Stomach smooth muscle (tissue), 2 donors: ENCODE results near the gene ATP6V1C2.

Source experiments
- H3K27ac ChIP-seq: one replicate; pipeline ENCODE4 v1.7.0; 2013; ENCODE audit warnings: mild to moderate bottlenecking, low read length, inconsistent platforms
- H3K27me3 ChIP-seq, 2 donors: one replicate each; pipeline ENCODE4 v1.7.0; 2013; ENCODE audit warnings: low read length in 2 of 2; ENCODE audit not compliant: insufficient read depth in 2 of 2, control insufficient read depth in 1 of 2
- H3K36me3 ChIP-seq, 2 donors: one replicate each; pipeline ENCODE4 v1.7.0; 2013; ENCODE audit warnings: low read length in 2 of 2; ENCODE audit not compliant: control insufficient read depth in 2 of 2, insufficient read depth in 2 of 2
- H3K4me1 ChIP-seq: one replicate; pipeline ENCODE4 v1.7.0; 2013; ENCODE audit warnings: low read length; ENCODE audit not compliant: control insufficient read depth, insufficient read depth
- H3K4me3 ChIP-seq, 2 donors: one replicate each; pipeline ENCODE4 v1.7.0; 2013; ENCODE audit warnings: low read length in 2 of 2
- H3K9ac ChIP-seq, 2 donors: one replicate each; pipeline ENCODE4 v1.7.0; 2013; ENCODE audit warnings: low read length in 2 of 2, mild to moderate bottlenecking in 1 of 2
- H3K9me3 ChIP-seq, 2 donors: one replicate each; pipeline ENCODE4 v1.7.0; 2013; ENCODE audit warnings: low read length in 2 of 2; ENCODE audit not compliant: control insufficient read depth in 2 of 2
- donor health status: healthy.
- donor health status: Pancreatic carcinoma.

Gene ATP6V1C2

DNA sequence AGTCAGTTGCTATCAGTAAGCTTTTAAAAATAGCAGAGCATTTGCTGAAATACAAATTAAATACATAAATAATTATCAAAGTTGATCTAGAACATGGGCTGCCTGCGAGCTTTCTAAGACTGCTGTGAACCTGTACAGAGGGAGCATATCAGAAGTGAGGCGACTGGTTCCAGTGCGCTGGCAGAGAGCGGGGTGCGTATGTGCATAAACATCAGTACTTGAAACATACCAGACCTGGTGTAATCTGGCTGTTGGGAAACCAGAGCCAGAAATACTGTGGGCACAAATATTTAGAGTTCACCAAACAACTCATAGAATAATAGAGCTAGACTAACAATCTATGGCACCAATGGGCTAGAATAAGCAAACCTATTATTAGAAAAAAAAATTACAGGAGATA lies 63.8 kb downstream of the ATP6V1C2 start:
- H3K27ac ChIP-seq = peak overlapping the region; percentile 56
- no peak overlapping the region for H3K4me3 ChIP-seq
- no peaks in the 10 kb centered on the region for H3K27me3 ChIP-seq
- H3K4me1 ChIP-seq = peaks cover 7% of the 10 kb centered on the region
- H3K9ac ChIP-seq = no peak overlapping the region
- H3K9me3 ChIP-seq = no peaks in the 10 kb centered on the region
- H3K36me3 ChIP-seq = peaks cover 43 to 48% of the 10 kb centered on the region in 2 donors

DNA sequence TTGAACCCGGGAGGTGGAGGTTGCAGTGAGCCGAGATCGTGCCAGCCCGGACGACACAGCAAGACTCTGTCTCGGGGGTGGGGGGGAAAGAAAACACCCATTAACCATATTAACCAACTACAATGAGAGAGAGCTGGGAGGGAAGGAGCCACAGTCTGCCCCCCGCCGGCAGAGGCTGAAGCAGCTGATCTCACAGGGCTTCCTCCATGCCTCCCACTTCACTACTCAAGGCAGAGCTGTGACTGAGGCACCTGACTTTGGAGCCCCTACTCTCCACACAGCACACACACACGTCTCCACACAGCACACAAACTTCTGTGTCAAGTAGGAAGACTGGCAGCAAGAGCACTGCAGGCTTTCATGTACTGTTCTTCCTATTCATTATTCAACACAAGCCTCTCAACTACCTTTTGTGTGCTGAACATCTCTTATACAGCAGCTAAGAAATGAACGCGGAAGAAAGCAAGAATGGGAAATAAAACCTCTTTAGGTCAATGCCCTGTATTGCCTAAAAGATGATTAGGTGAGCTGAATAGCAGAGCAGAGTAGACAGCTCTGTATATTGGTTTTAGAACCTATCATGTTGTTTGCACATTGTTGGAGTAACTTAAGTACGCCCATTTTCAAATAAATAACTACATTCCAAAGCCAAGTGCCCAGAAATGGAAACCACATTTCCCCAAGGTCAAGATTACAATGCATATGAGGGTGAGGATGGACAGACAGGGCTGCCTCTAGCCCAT lies 65.0 kb downstream of the ATP6V1C2 start:
- no peak overlapping the region for H3K27ac ChIP-seq
- no peak overlapping the region for H3K9ac ChIP-seq
- H3K4me1 ChIP-seq = peaks cover 7% of the 10 kb centered on the region
- H3K4me3 ChIP-seq = no peak overlapping the region
- no peaks in the 10 kb centered on the region for H3K27me3 ChIP-seq
- peaks cover 49 to 50% of the 10 kb centered on the region in 2 donors for H3K36me3 ChIP-seq
- H3K9me3 ChIP-seq = no peaks in the 10 kb centered on the region

- Histone ChIP-seq H3K4me1 (peaks cover 7% of the 10 kb centered on the region), H3K9ac (no peak overlapping the region), H3K27ac (no peak overlapping the region), H3K9me3 (no peaks in the 10 kb centered on the region), H3K36me3 (peaks cover 49 to 59% of the 10 kb centered on the region in 2 donors), H3K4me3 (no peak overlapping the region), H3K27me3 (no peaks in the 10 kb centered on the region)
Measured at GRCh38 chr2:10787176-10787968, 65.9 kb downstream of the ATP6V1C2 start.

DNA sequence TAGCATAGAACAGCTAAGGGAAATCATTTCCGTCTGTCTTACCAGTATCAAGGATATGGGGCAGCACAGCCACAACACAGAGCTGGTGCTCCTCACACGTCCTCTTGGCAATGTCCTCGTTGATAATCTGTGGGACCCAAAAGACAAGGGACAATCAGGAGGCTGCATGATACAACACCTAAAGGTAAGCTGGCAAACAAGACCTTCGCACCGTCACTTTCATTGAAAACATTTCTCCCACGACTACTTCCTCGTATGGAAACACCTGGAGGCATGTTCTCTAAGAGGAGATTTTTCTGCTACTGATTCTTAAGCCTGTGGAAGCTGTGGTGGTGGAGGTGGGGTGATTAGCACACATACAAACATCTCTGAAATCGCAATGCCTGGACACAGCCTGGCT lies 67.4 kb downstream of the ATP6V1C2 start:
- no peak overlapping the region for H3K27ac ChIP-seq
- no peaks in the 10 kb centered on the region for H3K9me3 ChIP-seq
- H3K4me3 ChIP-seq = no peak overlapping the region
- peaks cover 7% of the 10 kb centered on the region for H3K4me1 ChIP-seq
- no peak overlapping the region for H3K9ac ChIP-seq
- peaks cover 53 to 65% of the 10 kb centered on the region in 2 donors for H3K36me3 ChIP-seq
- no peaks in the 10 kb centered on the region for H3K27me3 ChIP-seq

DNA sequence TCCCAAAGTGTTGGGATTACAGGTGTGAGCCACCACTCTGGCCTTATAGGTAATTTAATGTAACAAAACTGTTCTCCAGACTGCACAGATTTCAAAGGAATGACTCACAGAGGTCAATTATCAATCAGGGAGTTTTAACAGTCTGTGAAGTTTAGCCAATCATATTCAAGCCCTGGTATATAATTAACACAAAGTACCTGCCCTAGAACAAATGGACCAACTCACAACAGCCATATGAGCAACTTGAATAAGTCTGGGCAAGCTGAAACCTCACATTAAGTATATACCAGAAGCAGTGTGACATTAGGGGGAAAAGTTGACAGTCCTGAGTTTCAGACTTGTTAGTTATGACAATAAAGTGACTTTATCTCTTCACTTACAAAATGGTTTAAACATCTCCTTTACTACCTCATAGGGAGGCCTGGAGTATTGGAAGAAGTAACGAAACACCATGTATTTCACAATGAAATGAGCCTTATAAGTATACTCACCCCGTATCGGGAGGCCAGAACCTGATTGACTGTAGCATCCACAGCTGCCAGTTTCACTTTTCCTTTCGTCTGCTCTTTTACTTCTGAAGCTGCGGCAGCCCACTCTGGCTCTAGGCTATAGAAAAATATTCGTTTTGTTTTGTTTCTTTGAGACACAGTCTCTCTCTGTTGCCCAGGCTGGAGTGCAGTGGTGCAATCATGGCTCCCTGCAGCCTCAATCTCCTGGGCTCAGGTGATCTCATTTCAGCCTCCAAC lies 69.0 kb downstream of the ATP6V1C2 start:
- peaks cover 49 to 67% of the 10 kb centered on the region in 2 donors for H3K36me3 ChIP-seq
- no peak overlapping the region for H3K4me3 ChIP-seq
- H3K27ac ChIP-seq = no peak overlapping the region
- peaks cover 2% of the 10 kb centered on the region for H3K4me1 ChIP-seq
- H3K9me3 ChIP-seq = no peaks in the 10 kb centered on the region
- H3K9ac ChIP-seq = no peak overlapping the region
- H3K27me3 ChIP-seq = no peaks in the 10 kb centered on the region

- H3K9ac ChIP-seq = no peak overlapping the region
- H3K36me3 ChIP-seq = peaks cover 51 to 67% of the 10 kb centered on the region in 2 donors
- no peaks in the 10 kb centered on the region for H3K9me3 ChIP-seq
- H3K4me1 ChIP-seq = no peaks in the 10 kb centered on the region
- no peak overlapping the region for H3K4me3 ChIP-seq
- H3K27ac ChIP-seq = no peak overlapping the region
- no peaks in the 10 kb centered on the region for H3K27me3 ChIP-seq
Measured at GRCh38 chr2:10792001-10792634, 70.7 kb downstream of the ATP6V1C2 start.

DNA sequence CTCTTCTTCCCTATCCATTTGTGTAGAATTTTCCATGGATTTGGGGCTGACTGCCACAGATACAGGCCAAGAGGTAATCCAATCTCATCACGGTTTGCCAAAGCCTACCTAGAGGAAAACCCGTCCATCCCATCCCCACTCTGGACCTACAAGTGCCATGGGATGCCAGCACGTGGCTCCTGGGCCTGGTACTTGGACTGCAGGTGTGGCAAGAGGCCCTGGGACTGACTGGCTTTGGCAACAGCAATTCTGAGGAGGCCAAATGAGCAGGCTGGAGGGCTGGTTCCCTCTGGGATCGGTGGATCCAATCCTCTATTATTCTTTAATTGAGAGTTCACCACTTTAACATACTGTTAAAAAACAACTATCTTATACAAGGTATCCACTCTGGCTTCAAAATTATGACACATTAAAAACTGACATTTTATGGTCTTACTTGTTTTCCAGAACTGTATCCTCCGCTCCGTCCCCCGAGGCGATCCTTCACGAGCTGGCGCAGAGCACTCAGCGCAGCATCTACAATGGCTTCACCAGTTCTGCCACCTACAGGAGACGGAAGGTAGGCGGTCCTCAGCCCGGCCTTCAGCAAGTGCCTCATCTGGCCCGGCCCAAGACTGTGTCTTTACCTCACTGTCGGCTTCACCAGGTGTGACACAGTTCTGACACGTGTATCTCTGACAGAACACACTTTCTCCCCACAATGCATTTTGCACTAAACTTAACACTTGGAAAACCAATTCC lies 71.4 kb downstream of the ATP6V1C2 start:
- Histone ChIP-seq H3K9me3 (no peaks in the 10 kb centered on the region), H3K27ac (no peak overlapping the region), H3K27me3 (no peaks in the 10 kb centered on the region), H3K9ac (no peak overlapping the region), H3K4me1 (no peaks in the 10 kb centered on the region), H3K36me3 (peaks cover 47 to 65% of the 10 kb centered on the region in 2 donors), H3K4me3 (no peak overlapping the region)

DNA sequence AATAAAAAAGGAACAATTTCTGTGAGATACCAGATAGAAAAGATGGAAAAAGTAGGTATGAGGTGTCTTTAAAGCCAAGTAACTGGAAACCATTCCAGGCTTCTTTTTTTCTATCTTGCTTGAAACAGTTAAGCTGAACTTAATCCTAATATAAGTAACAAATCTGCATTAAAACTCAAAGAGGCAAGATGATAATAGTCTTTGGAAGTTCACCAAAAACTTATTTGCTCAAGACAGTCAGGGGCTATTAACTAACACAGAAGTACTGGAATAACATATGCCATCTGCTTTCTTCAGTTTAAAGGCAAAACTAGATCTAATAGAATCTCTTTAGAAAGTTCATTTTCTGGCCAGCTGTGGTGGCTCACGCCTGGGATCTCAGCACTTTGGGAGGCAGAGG lies 72.4 kb downstream of the ATP6V1C2 start:
- no peaks in the 10 kb centered on the region for H3K27me3 ChIP-seq
- H3K36me3 ChIP-seq = peaks cover 38 to 56% of the 10 kb centered on the region in 2 donors
- no peaks in the 10 kb centered on the region for H3K9me3 ChIP-seq
- H3K9ac ChIP-seq = no peak overlapping the region
- H3K4me1 ChIP-seq = no peaks in the 10 kb centered on the region
- no peak overlapping the region for H3K27ac ChIP-seq
- no peak overlapping the region for H3K4me3 ChIP-seq

DNA sequence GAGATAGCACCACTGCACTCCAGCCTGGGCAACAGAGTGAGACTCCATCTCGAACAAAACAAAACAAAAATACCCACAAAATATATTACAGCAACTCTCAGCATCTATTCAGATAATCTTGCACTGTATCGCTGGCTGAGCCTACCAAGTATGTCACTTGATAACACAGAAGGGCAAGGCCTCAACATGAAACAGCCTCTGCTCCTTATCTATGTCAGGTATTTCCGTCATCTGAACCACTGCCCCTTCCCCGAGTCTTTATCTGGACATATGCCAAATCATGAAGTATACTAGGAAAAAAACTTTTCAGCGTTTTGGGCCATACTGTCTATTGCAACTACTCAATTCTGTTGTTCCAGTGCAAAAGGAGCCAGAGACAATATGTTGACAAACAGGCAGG lies 73.4 kb downstream of the ATP6V1C2 start:
- H3K36me3 ChIP-seq = peaks cover 28 to 50% of the 10 kb centered on the region in 2 donors
- H3K27me3 ChIP-seq = no peaks in the 10 kb centered on the region
- no peak overlapping the region for H3K27ac ChIP-seq
- no peak overlapping the region for H3K4me3 ChIP-seq
- H3K9me3 ChIP-seq = no peaks in the 10 kb centered on the region
- H3K4me1 ChIP-seq = no peaks in the 10 kb centered on the region
- no peak overlapping the region for H3K9ac ChIP-seq
